ENCODE measurements around the gene SLC4A3. TPM values are rescaled to one million over a fixed set of nuclear protein-coding genes. Genes with fewer than 3 reads are reported as not detected.
A peak's percentile ranks its signal among the peaks of the same experiment; 100 is the strongest.

Gene SLC4A3
- polyA plus RNA-seq, 1 of the 3 experiments (the other 2 are of a cell fraction), result 12.3 TPM

DNA sequence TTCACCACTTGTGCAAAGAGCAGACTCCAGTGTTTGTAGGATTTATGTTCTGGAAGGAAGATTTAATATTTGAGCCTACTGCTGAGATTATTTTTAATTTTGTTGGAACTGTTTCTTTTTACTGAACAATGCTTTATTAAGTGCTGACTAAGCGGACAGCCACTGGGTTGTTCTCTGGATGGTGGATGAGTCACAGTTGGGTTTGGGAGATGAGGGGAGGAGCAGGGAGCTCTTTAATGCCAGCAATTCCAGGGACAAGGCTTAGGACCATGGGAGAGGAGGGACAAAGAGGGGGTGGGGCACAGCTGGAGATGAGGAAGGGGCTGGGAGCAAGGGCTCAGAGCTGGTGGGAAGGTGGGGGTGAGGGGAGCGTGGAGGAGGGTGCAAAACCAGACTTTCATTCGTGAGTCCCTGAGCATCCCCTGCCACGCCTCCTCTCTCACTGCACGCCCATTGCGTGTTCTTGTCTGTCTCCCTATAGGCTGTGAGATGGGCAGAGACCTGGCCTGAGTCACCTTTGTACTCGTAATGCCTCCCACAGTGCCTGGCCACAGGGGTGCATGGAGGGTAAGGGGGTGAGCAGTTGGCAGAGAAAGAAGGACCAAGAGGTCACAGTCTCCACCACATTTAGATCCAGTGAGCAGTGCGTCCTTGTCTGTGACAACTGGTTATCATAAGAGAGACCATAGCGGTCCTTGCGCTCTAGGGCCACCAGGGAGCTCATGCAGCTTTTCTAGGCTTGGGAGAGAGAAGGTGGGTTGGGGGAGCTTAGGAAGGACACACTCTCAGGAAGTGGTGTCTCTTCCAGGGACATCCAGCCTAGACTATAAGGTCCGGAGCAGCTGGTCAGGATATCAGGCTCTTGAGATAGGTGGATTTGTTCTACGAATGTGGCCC lies 18.4 kb downstream of the SLC4A3 start:
- CTCF ChIA-PET, result interaction anchor here (1.1 to 7.3 kb wide), 11 partner anchors 8 to 115 kb away, joined by 3 to 95 read pairs (median 4); partner anchors contain the start of gene OBSL1
- H3K27me3 ChIP-seq (ENCODE audit: insufficient read depth), result peaks cover 7% of the 10 kb centered on the region
- TF ChIP-seq YY1 (IDR thresholded peaks at IDR 0.05; ENCODE audit: low read depth), result no peak
- TF ChIP-seq FOSL2 (IDR thresholded peaks at IDR 0.05; ENCODE audit: borderline replicate concordance, low read depth), result peak; percentile 86
- H3K27ac ChIP-seq (ENCODE audit: low read depth in 2 of 2, low read length in 1 of 2), result peak overlapping the region in 1 of 2 experiments; percentile 44; a peak in 2 of 4 replicates
- no peaks in the 10 kb centered on the region for H3K36me3 ChIP-seq (replicated peaks in 1 of 2; ENCODE audit: control insufficient read depth in 1 of 2, insufficient read depth in 2 of 2, low read length in 1 of 2)
- peaks cover 13 to 20% of the 10 kb centered on the region in 2 experiments; a peak in 3 of 4 replicates for H3K4me1 ChIP-seq (ENCODE audit: control insufficient read depth in 1 of 2, insufficient read depth in 2 of 2, low read depth in 1 of 2, low read length in 1 of 2)
- H2AFZ ChIP-seq (ENCODE audit: low read depth), result 0 out of 2 replicates have a peak overlapping the region, but pooled peaks have one; percentile 0
- peaks cover 10% of the 10 kb centered on the region for H3F3A ChIP-seq (replicated peaks; ENCODE audit: insufficient read depth)
- POLR2A ChIA-PET, result no interaction called here
- DNase-seq, result no peak
- H3K4me2 ChIP-seq, result peak overlapping the region; percentile 52; the same call in 1 of the 2 replicates
- no peaks in the 10 kb centered on the region for H4K20me1 ChIP-seq (ENCODE audit: insufficient read depth)
- no peak overlapping the region for H3K4me3 ChIP-seq (ENCODE audit: low read depth in 2 of 2, low read length in 1 of 2)
- WGBS (ENCODE audit: low lambda C conversion rate), result 73% methylated on average over 12 of the region's 12 CpGs
- H3K9ac ChIP-seq, result no peak overlapping the region
- H3K79me2 ChIP-seq (ENCODE audit: insufficient read depth), result no peaks in the 10 kb centered on the region
- no peaks in the 10 kb centered on the region for H3K9me2 ChIP-seq
- no peaks in the 10 kb centered on the region for H3K9me3 ChIP-seq

DNA sequence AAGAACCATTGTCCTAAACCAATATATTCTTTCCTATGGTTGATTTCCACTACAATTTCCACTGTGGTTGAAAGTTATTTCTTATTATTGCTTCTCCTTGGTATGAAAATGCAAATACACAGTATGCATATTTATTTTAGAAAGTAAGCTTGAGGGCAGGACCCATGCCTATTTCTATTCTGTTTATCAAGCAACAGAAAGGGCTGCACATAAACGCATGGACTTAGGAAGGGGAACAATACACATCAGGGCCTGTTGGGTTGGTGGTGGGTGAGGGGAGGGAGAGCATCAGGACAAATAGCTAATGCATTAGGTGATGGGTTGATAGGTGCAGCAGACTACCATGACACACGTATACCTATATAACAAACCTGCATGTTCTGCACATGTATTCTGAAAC lies 20.7 kb downstream of the SLC4A3 start:
- Histone ChIP-seq H3K4me2 (no peak overlapping the region), H3F3A (replicated peaks; ENCODE audit: insufficient read depth) (peaks cover 6% of the 10 kb centered on the region), H4K20me1 (ENCODE audit: insufficient read depth) (no peaks in the 10 kb centered on the region), H3K27me3 (ENCODE audit: insufficient read depth) (peaks cover 14% of the 10 kb centered on the region), H3K9me2 (no peaks in the 10 kb centered on the region), H3K4me1 (ENCODE audit: control insufficient read depth in 1 of 2, insufficient read depth in 2 of 2, low read depth in 1 of 2, low read length in 1 of 2) (peaks cover 11 to 13% of the 10 kb centered on the region in 2 experiments; a peak in 3 of 4 replicates), H3K79me2 (ENCODE audit: insufficient read depth) (no peaks in the 10 kb centered on the region), H3K27ac (ENCODE audit: low read depth in 2 of 2, low read length in 1 of 2) (no peak overlapping the region), H3K36me3 (replicated peaks in 1 of 2; ENCODE audit: control insufficient read depth in 1 of 2, insufficient read depth in 2 of 2, low read length in 1 of 2) (no peaks in the 10 kb centered on the region), H3K9me3 (no peaks in the 10 kb centered on the region), H3K9ac (no peak overlapping the region), H3K4me3 (ENCODE audit: low read depth in 2 of 2, low read length in 1 of 2) (no peak overlapping the region), H2AFZ (ENCODE audit: low read depth) (no peak overlapping the region)
- no peak for DNase-seq
- 68% methylated on average over 2 of the region's 2 CpGs for WGBS (ENCODE audit: low lambda C conversion rate)
- TF ChIP-seq, protein P1, sequence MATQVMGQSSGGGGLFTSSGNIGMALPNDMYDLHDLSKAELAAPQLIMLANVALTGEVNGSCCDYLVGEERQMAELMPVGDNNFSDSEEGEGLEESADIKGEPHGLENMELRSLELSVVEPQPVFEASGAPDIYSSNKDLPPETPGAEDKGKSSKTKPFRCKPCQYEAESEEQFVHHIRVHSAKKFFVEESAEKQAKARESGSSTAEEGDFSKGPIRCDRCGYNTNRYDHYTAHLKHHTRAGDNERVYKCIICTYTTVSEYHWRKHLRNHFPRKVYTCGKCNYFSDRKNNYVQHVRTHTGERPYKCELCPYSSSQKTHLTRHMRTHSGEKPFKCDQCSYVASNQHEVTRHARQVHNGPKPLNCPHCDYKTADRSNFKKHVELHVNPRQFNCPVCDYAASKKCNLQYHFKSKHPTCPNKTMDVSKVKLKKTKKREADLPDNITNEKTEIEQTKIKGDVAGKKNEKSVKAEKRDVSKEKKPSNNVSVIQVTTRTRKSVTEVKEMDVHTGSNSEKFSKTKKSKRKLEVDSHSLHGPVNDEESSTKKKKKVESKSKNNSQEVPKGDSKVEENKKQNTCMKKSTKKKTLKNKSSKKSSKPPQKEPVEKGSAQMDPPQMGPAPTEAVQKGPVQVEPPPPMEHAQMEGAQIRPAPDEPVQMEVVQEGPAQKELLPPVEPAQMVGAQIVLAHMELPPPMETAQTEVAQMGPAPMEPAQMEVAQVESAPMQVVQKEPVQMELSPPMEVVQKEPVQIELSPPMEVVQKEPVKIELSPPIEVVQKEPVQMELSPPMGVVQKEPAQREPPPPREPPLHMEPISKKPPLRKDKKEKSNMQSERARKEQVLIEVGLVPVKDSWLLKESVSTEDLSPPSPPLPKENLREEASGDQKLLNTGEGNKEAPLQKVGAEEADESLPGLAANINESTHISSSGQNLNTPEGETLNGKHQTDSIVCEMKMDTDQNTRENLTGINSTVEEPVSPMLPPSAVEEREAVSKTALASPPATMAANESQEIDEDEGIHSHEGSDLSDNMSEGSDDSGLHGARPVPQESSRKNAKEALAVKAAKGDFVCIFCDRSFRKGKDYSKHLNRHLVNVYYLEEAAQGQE (IDR thresholded peaks at IDR 0.05; ENCODE audit: low read depth, low read length), result no peak
- TF ChIP-seq TAF1 (IDR thresholded peaks at IDR 0.05; ENCODE audit: borderline replicate concordance, low read depth, low read length) (no peak), MEF2A (IDR thresholded peaks at IDR 0.05; ENCODE audit: borderline replicate concordance, low read depth) (no peak), TEAD4 (IDR thresholded peaks at IDR 0.05; ENCODE audit: borderline replicate concordance, insufficient read depth) (no peak), SIN3A (IDR thresholded peaks at IDR 0.05; ENCODE audit: borderline replicate concordance, low read depth, low read length) (no peak), FOXM1 (IDR thresholded peaks at IDR 0.05; ENCODE audit: low read depth) (no peak), GATA2 (CRISPR knock-in tag; IDR thresholded peaks at IDR 0.05) (no peak), YY1 (IDR thresholded peaks at IDR 0.05; ENCODE audit: low read depth) (no peak)
- TF ChIP-seq, protein P2, sequence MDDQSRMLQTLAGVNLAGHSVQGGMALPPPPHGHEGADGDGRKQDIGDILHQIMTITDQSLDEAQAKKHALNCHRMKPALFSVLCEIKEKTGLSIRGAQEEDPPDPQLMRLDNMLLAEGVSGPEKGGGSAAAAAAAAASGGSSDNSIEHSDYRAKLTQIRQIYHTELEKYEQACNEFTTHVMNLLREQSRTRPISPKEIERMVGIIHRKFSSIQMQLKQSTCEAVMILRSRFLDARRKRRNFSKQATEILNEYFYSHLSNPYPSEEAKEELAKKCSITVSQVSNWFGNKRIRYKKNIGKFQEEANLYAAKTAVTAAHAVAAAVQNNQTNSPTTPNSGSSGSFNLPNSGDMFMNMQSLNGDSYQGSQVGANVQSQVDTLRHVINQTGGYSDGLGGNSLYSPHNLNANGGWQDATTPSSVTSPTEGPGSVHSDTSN (IDR thresholded peaks at IDR 0.05), result no peak
- POLR2A ChIA-PET, result no interaction called here
- CTCF ChIA-PET, result interaction anchor here (1.2 kb wide), 1 partner anchor 10 kb away, joined by 4 read pairs; no protein-coding TSS in a partner anchor
